Skin of body (tissue), 3 donors: ENCODE measurements around the gene HTR1E. TPM values are rescaled to one million over a fixed set of nuclear protein-coding genes. Genes with fewer than 3 reads are reported as not detected.
"Not testable (repeated sequence)": the region's sequence is repeated elsewhere in the genome, so short reads cannot be mapped to it uniquely, and the experiment has no call there.

ENCODE experiments used
- DNase-seq: peaks from one replicate; lab custom pipeline; 2025; lab: John Stamatoyannopoulos, UW
- small RNA-seq: library from RNA; depleted of rRNA; stranded (forward); fragments of <200 nt; gene quantifications from one replicate; pipeline ENCODE3, GENCODE V24; 2014; ENCODE audit warnings: low replicate concordance
- total RNA-seq: library from RNA; depleted of rRNA; stranded (reverse); fragments of >200 nt; gene quantifications from one replicate; pipeline ENCODE4 v1.2.3, GENCODE V29; 2014

HTR1E gene
- total RNA-seq, 1 donor from 2014 or later: not detected

DNA sequence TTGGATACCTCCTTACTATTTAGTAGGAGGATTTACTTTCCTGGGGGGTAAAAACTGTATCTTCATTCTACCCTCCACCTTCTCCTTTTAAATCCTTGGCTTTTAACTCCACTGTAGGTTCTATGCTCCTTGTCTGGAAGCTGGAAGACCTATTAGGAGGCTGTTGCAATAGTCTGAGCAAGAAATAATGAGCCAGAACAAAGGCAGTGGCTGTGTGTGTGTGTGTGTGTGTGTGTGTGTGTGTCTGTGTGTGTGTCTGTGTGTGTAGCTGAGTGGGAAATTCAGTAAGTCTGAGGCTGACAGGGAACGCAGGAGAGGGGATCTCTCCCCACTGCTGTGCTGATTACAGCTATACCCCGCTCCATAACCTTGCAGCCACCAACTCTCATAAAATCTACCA is 35.8 kb downstream of the HTR1E start:
- no peak for DNase-seq

DNA sequence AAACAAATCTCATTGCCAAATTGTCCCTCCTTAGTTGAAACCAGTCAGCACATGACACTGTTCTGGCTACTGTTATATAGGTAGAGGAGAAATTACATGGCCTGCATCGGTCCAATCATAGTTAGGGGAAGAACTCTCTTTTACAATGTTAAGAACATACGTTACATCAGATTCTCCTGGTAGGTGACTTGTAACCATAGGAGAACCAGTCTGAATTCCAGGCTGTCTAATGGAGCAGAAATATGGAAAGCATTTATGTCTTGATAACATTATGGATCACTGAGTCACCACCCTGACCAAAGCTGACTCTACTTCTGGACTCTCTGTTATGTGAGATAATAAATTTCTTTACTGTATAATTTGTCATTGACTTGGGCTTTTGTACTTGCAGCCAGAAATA is 40.9 kb downstream of the HTR1E start:
- DNase-seq: no peak

DNA sequence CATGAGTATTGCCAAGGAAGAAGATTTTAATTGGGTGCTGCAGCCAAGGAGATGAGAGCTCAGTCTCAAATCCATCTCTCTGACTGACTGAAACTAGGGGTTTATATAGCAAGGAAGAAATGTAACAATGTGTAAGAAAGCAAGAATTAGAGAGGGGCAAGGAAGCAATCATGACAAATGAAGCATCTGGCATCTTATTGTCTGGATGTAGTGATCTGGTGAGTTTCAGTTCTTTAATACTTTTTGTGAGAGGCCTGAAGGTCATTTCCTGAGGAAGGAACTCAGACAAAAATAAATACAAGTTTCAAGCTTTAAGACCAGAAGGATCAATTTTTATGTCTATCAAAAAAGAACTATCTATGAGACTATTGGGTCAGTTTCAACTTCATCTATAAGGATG is 64.2 kb downstream of the HTR1E start:
- no peak for DNase-seq

DNA sequence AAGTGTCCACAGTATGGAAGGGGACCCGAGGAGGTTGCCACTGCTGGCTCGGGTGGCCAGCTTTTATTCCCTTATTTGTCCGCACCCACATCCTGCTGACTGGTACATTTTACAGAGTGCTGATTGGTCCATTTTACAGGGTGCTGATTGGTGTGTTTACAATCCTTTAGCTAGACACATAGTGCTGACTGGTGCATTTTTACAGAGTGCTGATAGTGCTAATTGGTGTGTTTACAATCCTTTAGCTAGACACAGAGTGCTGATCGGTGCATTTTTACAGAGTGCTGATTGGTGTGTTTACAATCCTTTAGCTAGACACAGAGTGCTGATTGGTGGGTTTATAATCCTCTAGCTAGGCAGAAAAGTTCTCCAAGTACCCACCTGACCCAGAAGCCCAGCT is 65.1 kb downstream of the HTR1E start:
- not testable (repeated sequence) for DNase-seq

DNA sequence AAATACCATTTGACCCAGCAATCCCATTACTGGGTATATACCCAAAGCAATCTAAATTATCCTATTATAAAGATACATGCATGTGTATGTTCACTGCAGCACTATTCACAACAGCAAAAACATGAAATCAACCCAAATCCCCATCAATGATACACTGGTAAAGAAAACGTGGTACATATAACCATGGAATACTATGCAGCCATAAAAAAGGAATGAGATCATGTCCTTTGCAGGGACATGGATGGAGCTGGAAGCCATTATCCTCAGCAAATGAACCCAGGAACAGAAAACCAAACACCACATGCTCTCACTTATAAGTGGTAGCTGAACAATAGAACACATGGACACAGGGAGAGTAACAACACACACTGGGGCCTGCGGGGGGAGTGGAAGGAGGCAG is 69.2 kb downstream of the HTR1E start:
- not testable (repeated sequence) for DNase-seq

DNA sequence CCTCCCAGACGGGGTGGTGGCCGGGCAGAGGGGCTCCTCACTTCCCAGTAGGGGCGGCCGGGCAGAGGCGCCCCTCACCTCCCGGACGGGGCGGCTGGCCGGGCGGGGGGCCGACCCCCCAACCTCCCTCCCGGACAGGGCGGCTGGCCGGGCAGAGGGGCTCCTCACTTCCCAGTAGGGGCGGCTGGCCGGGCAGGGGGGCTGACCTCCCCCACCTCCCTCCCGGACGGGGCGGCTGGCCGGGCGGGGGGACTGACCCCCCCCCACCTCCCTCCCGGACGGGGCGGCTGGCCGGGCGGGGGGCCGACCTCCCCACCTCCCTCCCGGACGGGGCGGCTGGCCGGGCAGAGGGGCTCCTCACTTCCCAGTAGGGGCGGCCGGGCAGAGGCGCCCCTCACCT is 72.3 kb downstream of the HTR1E start:
- DNase-seq: not testable (repeated sequence)

DNA sequence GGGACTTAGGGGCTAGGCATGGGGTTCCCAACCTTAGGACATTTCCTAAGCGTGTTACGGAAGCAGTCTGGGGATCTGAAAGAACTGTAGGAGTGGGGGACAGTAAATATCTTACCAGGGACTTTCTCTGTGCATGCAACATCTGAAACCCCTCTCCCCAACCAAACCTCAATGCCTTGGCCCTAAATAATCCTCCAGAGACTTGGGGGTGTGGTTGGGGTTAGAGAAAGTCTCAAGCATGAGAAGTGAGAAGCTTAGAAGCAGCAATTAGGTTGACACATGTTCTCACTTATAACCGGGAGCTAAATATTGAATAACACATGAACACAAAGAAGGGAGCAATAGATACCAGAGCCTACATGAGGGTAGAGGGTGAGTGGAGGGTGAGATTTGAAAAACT is 74.7 kb downstream of the HTR1E start:
- no peak for DNase-seq

DNA sequence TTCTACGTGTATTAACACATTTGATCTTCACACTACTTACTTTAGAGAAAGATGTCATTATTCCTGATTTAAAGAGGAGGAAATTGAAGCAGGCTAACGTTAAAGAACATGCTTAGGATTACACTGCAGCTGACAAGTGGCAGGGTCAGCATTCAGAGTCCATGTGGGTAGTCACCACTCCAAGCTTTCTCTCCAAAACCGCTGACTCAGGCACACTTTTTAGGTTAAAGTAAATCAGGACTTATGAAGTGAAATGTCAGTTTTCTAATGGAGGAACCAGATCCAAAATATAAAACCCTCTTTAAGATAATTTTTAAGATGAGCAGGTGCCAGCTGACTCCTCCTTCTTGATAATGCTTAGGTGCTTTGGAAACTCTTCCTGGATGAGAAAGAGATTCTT is 75.4 kb downstream of the HTR1E start:
- no peak for DNase-seq

DNA sequence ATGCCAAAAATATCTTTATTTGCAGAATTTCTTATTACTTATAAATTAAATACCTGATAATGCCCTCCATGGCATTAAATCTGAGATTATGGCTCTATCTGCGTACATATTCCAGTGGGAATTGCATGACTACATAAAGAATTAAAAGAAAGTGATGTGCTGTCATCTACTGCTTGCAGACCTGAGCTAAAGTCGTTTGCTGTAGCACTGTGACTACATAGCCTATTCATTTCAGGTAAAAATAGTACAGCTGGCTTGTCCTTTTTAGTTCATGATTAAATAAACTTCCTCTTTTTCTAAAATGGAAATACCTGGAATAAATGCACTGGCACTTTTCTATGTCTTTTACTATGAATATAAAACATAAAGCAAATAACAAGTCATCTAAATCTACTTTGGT is 79.4 kb downstream of the HTR1E start:
- DNase-seq: no peak

DNA sequence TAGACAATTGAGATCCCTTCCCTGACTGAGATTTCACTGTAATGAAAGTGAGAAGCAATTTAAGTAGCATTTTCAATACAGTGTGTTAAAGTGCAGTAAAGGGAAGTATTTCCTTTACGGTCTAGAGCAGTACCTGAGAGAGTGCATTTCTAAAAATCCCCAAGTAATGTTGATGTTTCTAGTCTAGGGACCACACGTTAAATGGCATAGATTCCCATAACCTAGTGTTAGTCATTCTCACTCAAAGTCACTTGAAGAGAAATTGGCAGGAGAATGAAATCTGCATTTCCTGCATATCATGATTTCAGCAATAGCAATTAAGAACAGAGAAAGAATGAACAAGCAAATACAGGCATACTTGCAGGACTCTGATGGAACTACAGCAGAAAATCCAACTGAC is 89.7 kb downstream of the HTR1E start:
- DNase-seq: no peak

DNA sequence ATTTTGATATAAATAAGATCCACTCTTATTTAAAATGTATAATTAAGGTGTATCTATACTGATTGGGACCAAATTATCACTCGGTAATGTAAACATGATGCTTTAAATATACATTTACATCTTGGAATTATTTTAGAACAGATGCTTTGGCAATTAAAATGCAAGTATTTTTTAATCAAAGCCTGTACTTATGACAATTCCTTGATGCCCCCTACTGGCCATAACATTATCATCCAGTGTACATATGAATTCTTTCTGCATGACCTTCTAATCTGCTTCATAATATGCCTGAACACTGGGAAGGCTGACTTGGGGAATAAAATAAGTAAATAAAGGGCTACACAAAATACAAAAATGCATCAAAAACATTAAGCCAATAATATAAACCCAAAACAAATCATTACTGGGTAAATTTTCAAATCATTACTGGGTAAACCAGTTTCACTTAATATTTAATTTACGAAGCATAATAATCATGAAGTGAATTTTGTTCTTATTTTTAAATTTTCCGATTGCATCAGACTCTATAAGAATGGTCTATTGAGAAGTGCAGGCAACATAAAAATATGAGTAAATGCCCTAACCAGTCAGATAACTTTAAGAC is 92.5 kb downstream of the HTR1E start:
- DNase-seq: peak; percentile 9

DNA sequence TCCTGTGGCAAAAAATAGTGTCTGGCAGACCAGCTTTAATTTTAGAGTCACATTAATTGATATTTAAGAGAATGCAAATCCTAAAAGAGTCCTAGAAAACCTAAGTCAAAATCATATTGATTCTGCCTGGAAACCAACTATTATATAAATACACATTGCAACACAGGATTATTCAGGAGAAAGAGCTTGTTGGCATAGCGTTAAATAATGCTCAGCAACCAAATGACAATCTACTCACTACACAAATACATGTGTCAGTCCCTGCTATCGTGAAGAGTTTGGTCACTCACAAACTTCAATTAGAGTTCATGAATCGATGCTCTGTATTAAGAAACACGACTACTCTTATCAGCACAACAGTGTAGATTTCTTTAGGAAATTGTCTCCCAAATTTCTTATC is 103.4 kb downstream of the HTR1E start:
- no peak for DNase-seq

DNA sequence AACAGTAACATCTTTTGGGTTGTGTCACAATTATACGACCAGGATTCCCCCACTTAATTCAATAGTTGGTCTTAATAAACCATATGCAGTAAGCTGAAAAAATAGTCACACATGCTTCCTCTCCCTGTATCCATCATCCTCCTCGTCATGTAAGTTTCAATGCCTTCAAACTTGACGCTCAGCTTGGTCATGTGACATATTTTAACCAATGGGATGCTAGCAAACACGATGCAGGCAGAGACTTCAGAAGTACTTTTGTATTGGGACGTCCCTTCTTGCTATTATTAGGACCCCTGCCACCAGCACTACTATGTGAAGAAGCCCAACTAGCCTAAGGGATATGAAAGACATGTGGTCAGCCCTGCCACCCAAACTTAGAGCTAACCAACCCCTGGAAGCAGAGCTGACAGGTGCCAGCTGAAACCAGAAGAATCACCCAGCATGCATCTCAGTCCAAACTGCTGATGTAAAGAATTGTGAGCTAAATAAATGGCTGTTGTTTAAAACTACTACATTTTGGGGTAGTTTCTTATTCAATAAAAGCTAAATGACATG is 108.3 kb downstream of the HTR1E start:
- no peak for DNase-seq

DNA sequence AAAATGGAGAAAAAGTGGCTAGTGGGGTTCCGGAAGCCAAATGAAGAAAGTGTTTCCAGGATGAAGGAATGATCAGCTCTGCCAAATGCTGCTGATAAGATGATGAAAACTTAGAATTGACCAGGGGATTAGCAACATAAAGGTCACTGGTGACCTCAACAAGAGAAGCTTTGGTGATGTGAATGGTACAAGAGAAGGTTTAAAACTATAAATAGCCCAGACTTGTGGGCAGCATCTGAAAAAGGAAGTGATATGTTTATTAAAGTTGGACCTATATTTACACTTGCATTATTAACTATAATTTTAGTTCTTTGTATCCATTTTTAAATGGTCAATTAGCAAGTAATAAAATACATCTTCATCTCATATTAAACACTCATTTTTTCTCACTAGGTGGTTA is 112.5 kb downstream of the HTR1E start:
- no peak for DNase-seq

DNA sequence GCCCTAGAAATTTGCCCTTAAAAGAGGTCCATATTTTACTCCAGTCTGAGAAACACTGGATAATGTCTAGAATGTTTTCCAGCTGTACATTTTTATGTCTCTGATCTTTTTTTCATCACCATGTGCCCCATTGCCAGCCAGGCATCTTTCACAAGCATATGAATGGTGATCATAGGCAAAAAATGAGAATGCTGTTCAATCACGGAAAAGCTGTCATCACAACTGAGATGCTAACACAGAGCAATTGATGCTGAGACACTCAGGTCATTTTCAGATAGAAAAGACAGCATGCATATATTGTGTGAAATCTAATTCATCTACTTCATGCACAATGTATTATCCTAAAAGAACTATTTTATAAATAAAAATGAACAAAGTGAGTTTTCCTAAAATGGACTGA is 116.0 kb downstream of the HTR1E start:
- DNase-seq: no peak

DNA sequence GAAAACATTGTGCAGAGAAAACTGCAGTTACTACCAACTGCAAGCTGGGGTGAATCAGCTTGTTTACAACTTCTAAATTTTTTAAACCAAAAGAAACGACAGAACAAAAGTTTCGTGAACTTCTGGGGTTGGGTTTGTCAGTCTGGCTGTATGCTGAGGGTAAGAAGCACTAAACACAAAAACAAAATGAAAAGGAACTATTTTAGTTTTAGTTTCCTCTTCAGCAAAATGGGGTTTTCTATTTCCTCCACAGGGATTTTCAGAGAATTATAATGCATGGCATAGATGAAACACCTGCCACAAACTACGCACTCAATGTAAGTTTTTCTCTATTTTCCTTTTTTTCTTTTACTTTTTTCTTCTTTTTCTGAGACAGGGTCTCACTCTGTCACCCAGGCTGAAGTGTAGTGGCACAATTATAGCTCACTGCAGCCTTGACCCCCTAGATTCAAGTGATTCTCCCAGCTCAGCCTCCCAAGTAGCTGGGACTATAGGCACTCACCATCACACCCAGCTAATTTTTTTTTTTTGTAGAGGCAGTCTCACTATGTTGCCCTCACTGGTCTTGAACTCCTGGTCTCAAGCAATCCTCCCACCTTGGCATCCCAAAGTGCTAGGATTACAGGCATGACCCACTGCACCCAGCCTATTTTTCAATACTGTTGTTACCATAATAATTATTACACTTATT is 117.0 kb downstream of the HTR1E start:
- DNase-seq: no peak

DNA sequence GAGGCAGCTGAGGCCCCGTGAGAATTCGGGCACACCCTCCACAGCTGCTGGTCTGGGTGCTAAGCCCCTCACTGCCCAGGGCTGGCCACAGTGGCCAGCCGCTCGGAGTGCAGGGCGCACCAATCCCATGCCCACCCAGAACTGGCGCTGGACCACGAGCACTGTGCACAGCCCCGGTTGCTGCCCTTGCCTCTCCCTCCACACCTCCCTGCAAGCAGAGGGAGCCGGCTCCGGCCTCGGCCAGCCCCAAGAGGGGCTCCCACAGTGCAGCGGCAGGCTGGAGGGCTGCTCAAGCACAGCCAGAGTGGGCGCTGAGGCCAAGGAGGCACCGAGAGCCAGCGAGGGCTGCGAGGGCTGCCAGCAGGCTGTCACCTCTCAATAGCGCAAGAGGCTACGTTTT is 122.6 kb downstream of the HTR1E start:
- DNase-seq: no peak

DNA sequence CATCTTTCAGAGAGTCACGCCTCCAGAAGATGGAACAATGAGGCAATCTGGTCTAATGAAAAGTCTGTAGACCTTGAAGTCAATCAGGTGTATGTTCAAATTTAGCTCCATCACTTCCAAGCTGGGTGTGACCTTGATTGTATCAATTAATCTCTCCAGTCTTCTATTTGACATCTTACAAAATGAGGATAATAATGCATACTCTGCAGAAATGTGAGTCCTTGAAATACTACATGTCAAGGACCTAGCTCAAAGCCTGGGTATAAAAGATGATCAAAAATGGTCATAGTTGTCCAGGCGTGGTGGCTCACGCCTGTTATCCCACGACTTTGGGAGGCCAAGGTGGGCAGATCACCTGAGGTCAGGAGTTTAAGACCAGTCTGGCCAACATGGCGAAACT is 127.8 kb downstream of the HTR1E start:
- no peak for DNase-seq

Small RNA genes lying within 50 kb of the gene (small RNA-seq; reads per million reads assigned to genes)
- gene AL157777.2: not detected
- not detected for gene MTHFD2P2

Other genes starting within 250 kb of the HTR1E start
- gene CGA, start 157.6 kb downstream of the HTR1E start, total RNA-seq: 32.0 TPM
- gene ZNF292, start 218.0 kb downstream of the HTR1E start, total RNA-seq: 71.3 TPM